Measurements from ENCODE around the gene IGSF8.
"Not testable (repeated sequence)": the region's sequence is repeated elsewhere in the genome, so short reads cannot be mapped to it uniquely, and the experiment has no call there.

The IGSF8 gene

DNA sequence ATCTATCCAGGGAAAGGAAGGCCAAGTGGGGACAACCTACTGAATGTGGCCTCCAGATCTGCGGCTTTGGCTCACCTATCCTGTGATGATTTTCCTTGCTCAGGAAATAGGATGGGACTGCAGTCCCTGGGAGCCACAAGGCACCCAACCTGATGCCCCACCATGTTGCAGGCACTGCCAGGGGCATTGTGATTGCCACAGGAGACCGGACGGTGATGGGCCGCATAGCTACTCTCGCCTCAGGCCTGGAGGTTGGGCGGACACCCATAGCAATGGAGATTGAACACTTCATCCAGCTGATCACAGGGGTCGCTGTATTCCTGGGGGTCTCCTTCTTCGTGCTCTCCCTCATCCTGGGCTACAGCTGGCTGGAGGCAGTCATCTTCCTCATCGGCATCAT is 29.0 kb upstream of the IGSF8 start:
- in situ Hi-C loops (cut with MboI; ENCODE audit: low sequenced_read_pairs), result no loop called here

DNA sequence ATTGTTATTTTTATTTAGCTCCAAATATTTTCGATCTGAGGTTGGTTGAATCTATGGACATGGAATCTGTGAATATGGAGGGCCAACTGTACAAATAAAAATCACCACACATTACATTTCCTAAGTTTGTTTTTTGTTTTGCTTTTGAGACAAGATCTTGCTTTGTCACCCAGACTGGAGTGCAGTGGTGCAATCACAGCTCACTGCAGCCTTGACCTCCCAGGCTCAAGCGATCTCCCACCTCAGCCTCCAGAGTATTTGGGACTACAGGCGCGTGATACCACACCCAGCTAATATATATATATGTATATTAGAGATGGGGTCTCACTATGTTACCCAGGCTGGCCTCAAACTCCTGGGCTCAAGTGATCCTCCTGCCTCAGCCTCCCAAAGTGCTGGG is 27.9 kb upstream of the IGSF8 start:
- in situ Hi-C loops (cut with MboI; ENCODE audit: low sequenced_read_pairs), result not testable (repeated sequence)

DNA sequence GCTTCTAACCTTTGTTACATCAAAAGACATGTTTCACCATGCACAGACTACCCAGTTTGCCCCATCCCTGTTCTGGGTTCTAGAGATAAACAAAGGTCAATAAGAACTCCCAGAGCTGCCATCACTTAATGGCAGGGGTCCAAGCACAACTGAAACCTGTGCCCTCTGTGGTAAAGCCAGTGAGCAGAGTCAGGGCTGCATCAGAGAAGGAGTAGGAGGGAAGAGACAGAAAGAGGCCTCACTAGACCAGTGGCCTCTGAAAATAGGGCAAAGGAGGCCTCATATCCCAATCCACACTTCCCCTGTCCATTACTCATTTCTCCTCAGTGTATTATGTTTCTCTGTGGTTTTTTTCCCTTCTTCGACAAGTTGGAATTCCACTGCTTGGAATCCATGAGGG is 27.3 kb upstream of the IGSF8 start:
- in situ Hi-C loops (cut with MboI; ENCODE audit: low sequenced_read_pairs), result no loop called here

DNA sequence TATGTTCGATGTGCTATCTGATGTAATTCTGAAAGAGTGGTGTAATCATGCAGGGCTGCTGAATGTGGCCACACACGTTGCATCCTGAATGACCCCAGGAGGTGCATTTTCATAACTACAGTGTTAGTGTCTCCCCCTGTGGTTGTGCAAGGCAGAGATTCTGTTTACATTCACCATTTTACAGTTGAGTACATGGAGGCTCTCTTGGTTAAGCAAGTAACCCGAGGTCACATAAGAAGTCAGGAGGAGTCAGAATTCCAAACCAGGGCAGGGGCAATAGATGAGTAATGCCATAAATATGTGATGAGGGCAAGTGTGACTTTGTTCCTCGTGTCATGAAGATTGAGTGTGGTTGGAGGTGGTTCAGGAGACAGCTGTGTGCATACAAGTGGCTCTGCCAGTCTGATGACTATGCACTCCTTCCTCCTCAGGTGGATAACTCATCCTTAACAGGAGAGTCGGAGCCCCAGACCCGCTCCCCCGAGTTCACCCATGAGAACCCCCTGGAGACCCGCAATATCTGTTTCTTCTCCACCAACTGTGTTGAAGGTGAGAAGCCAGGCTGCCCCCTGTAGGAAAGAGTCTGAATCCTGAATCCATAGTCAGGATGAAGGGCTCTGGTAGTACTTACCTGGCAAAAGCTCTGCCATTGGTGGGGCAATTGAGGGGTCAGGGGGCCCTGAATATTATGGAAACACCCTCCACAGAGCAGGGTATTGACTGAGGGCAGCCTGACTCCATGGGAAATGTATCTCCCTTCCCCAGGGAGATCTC is 26.5 kb upstream of the IGSF8 start:
- in situ Hi-C loops (cut with MboI; ENCODE audit: low sequenced_read_pairs), result no loop called here

DNA sequence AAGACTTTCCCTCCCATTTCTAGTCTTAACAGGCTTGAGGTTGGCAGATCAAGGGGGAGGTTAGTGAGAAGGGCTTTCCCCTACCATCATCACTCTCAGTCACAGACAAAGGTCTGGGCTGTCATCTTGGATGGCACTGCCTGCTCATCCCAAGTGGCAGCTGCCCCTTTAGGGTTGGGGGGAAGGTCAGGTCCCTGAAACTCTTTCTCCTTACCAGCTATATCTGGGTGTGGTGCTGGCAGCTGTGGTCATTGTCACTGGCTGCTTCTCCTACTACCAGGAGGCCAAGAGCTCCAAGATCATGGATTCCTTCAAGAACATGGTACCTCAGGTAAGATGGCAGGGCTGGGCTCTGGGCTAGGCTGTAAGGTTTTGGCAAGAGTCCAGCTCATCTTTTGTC is 25.3 kb upstream of the IGSF8 start:
- in situ Hi-C loops (cut with MboI; ENCODE audit: low sequenced_read_pairs), result no loop called here

DNA sequence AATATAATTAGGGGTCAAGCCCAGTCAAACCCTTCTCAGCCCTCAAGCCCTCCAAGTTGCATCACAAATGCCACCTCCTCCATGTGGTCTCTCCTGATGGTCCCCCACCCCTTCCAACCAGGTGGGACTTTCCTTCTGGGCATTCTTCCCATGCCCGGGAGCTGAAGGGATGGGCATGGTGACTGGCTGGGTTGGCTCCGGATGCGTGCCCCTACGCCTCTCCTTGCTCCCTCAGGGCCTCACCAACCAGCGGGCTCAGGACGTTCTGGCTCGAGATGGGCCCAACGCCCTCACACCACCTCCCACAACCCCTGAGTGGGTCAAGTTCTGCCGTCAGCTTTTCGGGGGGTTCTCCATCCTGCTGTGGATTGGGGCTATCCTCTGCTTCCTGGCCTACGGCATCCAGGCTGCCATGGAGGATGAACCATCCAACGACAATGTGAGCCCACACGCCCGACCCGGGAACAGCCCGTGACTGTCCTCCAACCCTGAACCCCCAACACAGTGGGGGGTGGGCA is 24.6 kb upstream of the IGSF8 start:
- in situ Hi-C loops (cut with MboI; ENCODE audit: low sequenced_read_pairs), result no loop called here

DNA sequence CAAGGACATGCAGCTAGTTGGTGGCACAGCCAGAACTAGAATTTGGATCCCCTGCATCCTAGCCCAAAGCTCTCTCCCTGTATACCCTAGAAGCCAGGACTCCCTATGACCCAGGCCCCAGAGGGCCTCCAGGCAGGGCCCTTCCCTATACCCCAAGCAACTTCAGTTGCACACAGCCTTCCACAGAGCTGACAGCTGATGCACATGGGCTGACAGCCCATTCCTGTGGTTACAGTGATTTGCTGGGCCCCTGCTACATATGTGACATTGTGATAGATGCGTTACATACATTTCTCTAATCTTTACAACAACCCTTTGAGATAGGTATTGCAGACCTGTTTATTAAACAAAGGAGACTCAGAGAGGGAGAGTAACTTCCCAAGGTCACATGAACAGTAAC is 23.0 kb upstream of the IGSF8 start:
- in situ Hi-C loops (cut with MboI; ENCODE audit: low sequenced_read_pairs), result no loop called here

DNA sequence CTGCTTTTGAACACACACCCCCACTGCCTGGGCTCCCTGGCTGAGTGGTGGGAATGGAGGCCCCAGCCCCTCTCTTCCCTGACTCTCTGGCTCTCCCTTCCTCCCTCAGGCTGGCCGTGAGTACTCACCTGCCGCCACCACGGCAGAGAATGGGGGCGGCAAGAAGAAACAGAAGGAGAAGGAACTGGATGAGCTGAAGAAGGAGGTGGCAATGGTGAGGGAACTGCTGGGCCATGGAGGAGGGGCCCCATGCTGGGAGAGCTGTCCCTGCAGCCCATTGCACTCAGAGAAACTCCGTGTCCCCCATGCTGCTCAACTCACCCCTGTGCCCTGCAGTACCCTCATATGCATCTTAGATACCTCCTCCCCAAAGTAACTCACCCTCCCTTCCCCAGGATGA is 22.4 kb upstream of the IGSF8 start:
- in situ Hi-C loops (cut with MboI; ENCODE audit: low sequenced_read_pairs), result no loop called here

DNA sequence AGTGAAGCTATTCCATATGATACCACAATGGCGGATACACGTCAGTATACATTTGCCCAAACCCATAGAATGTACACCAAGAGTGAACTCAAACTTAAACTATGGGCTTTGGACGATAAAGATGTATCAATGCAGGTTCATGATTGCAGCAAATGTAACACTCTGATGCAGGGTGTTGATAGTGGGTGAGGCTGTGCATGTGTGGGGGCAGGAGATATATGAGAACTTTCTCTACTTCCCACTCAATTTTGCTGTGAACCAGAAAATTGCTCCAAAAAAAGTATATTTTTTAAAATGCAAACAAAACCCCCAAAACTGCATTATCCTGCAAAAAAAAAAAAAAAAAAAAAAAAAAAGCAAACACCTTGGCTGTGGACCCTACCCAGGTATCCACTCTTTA is 20.5 kb upstream of the IGSF8 start:
- in situ Hi-C loops (cut with MboI; ENCODE audit: low sequenced_read_pairs), result no loop called here

DNA sequence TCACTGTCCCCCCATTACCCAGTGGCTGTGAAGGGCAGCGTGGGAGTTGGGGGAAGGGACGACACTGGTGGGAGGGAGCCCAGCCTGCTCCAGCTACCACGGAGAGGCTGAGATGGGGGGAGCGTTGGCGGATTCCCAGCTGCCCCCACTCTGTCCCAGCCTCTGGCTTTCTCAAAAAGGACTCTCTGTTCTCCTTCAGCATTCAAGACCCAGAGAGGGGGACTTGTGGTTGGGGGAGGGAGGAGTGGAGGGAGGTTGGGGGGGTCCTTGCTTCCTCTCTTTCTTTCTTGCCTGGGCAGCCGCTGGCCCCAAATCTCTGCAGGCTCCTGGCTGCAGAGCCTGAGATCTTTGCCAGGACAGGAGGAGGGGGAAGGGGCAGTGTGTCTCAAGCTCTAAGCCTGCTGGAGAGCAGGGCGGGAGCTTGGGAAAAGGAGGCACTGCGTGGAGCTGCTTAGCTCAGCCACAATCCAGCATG is 19.3 kb upstream of the IGSF8 start:
- in situ Hi-C loops (cut with MboI; ENCODE audit: low sequenced_read_pairs), result no loop called here

DNA sequence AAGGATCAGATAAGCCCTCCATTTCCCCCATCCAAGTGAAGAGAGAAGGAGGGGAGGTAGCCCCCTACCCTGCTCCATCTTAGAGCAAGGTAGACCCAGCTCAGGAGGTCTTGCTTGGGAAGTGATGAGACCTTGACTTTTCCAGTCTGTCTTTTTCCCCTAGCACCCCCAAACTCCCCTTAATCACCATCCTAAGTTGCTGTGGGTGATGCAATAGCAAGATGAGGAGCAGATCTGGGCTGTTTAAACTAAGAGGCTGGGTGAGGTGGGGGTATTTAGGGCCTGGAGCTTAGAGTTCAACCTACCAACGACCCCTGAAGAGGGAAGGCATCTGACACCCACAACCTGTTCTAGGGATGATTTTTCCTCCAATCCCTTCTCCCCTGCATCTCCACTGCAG is 18.9 kb upstream of the IGSF8 start:
- in situ Hi-C loops (cut with MboI; ENCODE audit: low sequenced_read_pairs), result no loop called here

DNA sequence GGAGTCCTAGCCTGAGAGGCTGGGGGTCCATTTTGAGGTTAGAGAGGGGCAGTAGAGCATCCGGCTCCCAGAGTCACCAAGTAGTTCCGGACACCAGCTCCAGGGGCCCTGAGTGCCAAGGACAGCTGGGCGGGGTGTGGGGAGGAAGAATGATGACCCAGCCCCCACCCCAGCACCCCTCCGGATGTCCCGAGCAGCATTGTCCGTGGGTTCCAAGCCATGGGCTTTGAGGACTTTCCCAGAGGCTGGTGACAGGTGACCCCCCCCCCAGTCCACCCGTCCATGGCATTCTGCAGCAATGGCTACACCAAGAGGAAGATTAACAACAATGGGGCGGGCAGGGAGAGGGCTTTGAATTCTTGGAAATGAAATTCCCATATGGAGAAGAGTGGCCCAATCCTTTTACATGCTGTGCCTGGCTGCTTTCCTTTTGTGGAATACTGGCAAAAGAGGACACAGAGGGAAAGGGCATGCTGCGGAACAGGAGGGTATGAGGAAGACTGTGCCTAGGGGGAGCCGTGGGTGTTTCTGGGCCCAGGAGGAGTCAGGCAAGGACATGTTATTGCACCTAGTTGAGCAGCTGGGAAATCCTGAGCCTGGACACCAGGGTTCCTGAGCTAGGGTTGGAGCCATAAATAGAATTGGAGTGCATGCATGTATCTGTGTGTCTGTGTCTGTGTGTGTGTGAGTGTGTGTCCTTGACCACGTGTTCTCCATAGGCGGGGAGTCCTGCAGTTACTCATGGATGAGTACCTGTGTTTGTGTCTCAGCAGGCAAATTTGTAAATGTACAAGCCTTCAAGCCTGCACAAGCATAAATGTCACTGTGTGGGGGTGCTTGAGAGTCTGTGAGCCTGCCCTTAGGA is 18.1 kb upstream of the IGSF8 start:
- in situ Hi-C loops (cut with MboI; ENCODE audit: low sequenced_read_pairs), result no loop called here

DNA sequence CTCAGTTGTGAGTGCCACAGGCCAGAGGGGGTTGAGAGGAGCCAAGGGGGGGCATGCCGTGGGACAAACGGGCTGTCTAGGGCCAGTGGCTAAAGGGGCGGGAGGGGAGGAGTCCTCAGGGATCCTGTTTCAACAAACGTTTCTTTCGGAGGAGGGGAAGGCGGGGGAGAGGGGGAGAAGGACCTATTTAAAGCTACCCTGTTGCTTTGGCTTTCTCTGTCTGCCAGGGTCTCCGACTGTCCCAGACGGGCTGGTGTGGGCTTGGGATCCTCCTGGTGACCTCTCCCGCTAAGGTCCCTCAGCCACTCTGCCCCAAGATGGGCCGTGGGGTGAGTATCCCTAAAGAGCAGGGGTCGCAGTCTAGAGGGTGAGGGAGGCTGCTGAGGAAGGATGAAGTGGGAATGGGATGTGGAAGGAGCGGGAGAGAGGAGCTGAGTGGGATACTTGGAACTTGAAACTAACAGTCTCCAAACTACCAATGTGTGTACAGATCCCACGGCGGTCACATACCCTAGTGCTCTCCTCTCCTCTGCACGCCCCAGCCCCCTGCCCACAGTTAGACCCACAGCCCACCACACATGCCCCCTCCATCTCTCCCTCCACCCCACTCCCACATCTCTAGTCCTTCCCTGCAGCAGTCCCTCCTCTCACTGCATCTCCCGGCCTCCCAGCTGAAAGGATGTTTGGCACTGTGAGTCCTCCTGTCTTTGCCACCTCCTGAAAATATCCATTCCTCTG is 17.3 kb upstream of the IGSF8 start, which contains the start of gene ATP1A2:
Gene ATP1A2, plus strand, starts transcription at position 215 of the 738 bp plus-strand sequence. Its CDS starts 103 bp downstream, at position 318.
- in situ Hi-C loops (cut with MboI; ENCODE audit: low sequenced_read_pairs), result no loop called here

DNA sequence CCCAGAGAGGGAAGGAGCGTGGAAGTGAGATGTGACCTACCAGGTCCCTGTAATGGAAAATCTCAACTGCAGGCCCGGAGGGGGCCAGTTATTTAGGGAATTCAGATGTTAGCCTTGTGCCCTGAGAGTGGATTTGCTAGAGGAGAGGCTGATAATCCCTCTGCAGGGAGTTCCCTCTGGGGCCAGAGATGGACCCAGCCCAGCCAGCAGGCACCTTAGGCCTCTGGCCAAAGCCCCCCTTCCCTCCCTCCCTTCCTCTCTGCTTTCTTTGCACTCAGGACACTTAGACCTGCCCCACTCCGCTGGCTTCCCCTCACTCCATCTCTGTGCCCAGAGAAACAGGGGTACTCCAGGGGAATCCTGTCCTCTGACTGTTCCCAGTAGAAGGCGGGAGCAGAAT is 15.7 kb upstream of the IGSF8 start:
- in situ Hi-C loops (cut with MboI; ENCODE audit: low sequenced_read_pairs), result no loop called here

DNA sequence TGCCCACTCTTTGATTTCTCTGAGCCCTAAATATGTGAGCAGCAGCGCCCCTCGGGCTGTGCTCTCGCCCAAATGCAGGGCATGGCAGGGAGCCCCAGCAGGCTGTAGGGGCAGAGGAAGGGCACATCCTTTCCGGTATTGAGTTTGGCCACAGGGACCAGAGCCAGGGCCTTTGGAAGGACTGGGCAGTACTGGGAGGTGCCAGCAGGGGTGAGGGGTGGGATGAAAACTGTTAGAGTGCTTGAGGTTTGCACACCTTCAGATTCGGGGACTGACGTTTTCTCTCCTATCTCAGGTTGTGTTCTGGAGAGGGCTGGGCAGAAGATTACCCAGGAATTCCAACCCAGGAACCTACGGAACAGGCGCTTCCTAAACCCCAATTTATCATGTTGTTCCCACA is 15.0 kb upstream of the IGSF8 start:
- in situ Hi-C loops (cut with MboI; ENCODE audit: low sequenced_read_pairs), result no loop called here

DNA sequence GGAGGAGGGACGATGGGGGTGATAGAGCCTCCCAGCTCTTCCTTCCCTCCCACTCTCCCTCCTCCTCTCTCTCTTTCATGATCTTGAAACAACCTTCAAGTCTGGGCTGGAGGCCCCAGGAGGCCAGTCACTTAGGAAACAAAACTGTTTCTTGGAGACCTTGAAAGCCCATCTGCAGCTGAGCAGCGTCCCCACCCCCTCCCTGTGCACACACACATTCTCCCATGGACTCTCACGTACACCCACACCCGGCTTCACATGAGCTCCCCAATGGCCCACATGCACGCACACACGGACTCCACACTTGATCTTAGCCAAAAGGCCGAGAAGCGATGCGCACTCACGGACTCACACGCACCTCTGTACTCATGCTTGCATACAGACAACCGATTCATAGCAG is 13.9 kb upstream of the IGSF8 start:
- in situ Hi-C loops (cut with MboI; ENCODE audit: low sequenced_read_pairs), result no loop called here

DNA sequence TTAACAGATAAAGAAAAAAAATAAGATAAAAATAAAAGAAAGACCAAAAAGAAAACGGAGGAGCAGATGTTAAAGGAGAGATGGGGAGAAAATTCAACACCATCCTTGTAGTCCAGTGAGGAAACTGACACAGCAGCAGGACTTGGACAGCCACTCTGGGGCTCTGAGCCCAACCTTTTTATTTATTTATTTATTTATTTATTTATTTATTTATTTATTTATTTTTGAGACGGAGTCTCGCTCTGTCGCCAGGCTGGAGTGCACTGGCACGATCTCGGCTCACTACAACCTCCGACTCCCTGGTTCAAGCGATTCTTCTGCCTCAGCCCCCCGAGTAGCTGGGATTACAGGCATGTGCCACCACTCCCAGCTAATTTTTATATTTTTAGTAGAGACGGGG is 13.0 kb upstream of the IGSF8 start:
- in situ Hi-C loops (cut with MboI; ENCODE audit: low sequenced_read_pairs), result not testable (repeated sequence)

DNA sequence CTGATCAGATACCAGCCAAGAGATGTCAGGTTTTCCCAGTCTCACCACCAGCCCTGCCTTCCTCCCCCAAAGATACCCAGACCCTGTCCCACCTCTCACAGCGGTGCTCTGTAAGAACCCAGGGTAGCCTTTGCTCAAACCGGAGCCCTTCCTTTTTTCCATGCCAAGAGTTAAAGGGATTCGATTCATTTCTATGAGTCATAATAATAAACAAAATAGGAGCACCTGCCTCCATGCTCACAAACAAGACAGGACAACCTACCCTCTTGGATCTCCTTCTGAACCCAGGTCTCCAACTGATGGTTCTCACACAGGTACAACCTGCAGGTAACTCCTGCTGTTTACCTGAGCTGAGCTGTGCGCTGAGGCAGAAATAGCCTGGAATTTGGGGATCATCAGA is 11.3 kb upstream of the IGSF8 start:
- in situ Hi-C loops (cut with MboI; ENCODE audit: low sequenced_read_pairs), result no loop called here

DNA sequence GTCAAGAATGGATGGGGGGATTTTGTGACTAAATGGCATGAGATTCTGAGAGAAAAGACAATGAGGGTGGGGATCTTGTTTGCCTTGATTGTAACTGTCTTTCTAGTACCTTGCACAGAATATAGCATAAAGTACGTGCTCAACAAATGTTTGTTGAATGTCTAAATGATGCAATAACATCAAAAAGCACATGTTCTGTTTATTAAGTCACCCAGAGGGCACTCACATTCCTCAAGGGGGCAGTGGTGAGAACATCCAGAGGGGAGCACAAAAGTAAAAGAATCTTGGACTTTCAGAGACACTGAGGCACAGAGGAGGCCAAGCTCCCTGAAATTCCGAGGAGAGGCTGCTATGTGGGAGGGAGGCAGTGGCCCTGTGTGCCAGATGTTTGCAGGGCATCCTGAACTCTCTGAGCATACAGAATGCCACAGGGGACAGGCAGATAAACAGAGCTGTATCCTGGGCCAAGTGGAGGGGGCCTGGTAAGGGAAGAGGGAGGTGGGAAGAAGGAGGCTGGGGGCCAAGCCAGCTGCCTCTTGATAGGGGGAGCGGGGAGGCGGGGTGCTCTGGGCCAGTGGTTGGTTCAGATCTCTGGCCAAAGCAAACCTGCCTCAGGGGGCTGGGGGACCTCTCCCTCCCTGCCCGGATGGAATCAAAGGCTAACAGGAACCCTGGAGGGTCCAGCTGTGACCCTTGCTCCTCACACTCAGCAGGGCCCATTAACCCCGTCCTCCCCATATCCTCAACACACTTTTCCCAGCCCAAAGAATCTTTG is 10.7 kb upstream of the IGSF8 start:
- in situ Hi-C loops (cut with MboI; ENCODE audit: low sequenced_read_pairs), result no loop called here

DNA sequence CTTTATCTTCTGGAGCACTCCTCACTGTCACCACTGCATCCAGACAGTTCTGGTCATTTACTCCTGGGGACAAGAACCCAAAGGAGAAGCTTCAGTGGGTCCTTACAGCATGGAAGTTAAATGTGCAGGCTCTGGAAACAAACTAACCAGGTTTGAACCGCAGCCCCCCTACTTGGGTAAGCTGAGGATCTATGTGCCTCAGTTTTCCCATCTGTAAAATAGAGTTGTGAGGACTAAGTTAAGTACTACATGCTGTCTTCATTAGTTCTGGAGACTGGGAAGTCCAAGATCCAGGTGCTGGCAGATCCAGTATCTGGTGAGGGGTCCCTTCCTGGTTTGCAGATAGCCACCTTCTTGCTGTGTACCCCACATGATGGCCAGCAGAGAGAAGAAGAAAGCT is 9.1 kb upstream of the IGSF8 start:
- in situ Hi-C loops (cut with MboI; ENCODE audit: low sequenced_read_pairs), result no loop called here
